Measurements from ENCODE around the gene DTX1. TPM values are rescaled to one million over a fixed set of nuclear protein-coding genes. Genes with fewer than 3 reads are reported as not detected.

DTX1 gene
- total RNA-seq, 4 donors from 2014 or later, result 3.1 to 33.8 (median 5.3) TPM

DNA sequence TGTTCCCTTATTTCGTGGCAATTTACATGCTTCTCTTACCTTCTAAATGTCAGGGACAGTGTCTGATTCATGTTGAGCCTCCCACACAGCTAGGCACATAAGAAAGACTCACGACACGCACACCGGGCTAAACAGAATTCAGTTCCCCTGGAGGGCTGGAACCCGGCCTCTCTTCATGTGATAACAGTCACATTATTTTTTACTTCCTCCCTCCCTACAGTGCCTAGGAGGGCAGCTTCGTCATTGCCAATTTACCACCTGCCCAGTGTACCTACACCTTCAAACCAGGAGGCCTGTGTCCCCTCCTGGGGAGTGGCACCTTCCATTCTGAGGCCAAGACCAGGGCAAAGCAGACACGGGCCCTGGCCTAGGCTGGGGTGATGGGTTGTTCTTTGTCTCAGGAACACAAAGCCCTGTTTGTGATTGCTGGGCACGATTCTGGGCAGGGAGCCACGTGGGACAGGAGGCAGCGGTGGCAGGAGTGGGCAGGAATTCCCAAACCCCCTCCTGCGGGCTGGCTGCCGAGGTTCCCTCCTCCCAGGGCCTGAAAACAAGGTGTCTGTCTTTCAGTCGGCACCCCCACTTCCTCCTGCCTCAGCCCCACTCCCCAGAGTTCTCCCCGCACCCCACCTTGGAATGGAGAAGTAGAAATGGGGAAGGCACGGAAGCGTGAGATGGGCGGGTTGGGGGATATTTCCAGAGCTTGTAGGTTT is 85.8 kb downstream of the DTX1 start:
- Histone ChIP-seq H3K4me3 (no peak overlapping the region), H3K36me3 (no peaks in the 10 kb centered on the region), H3K4me1 (no peaks in the 10 kb centered on the region), H3K27me3 (no peaks in the 10 kb centered on the region), H3K27ac (peak overlapping the region in 2 of 4 donors; percentile 1 to 41), H3K9me3 (no peaks in the 10 kb centered on the region)
- TF ChIP-seq, protein P1, sequence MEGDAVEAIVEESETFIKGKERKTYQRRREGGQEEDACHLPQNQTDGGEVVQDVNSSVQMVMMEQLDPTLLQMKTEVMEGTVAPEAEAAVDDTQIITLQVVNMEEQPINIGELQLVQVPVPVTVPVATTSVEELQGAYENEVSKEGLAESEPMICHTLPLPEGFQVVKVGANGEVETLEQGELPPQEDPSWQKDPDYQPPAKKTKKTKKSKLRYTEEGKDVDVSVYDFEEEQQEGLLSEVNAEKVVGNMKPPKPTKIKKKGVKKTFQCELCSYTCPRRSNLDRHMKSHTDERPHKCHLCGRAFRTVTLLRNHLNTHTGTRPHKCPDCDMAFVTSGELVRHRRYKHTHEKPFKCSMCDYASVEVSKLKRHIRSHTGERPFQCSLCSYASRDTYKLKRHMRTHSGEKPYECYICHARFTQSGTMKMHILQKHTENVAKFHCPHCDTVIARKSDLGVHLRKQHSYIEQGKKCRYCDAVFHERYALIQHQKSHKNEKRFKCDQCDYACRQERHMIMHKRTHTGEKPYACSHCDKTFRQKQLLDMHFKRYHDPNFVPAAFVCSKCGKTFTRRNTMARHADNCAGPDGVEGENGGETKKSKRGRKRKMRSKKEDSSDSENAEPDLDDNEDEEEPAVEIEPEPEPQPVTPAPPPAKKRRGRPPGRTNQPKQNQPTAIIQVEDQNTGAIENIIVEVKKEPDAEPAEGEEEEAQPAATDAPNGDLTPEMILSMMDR (IDR thresholded peaks at IDR 0.05), result no peak
- DNase-seq, result peak in 2 of 3 donors; percentile 27 to 56

DNA sequence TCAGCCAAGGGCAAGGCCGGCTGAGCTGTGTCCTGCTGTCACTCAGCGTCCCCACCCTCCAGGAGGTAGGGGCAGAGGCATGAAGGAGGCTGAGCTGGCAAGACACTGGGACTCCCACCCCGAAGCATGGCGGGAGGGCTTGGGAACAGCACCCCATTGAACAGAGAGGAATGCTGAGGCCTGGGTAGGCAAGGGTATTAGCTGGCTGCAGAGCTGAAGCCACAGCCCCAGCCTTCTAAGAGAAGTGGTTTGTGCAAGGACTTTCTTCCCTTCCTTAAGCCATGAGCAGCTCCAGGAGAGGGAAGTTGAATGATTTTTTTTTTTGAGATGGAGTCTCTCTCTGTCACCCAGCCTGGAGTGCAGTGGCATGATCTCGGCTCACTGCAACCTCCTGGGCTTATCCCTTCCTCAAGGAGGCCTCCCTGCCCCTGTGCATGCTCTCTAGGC is 86.4 kb downstream of the DTX1 start:
- Histone ChIP-seq H3K9me3 (no peaks in the 10 kb centered on the region), H3K27ac (peak overlapping the region in 1 of 4 donors; percentile 41), H3K4me3 (no peak overlapping the region), H3K36me3 (no peaks in the 10 kb centered on the region), H3K27me3 (no peaks in the 10 kb centered on the region), H3K4me1 (no peaks in the 10 kb centered on the region)
- TF ChIP-seq POLR2A (IDR thresholded peaks at IDR 0.05), result no peak
- TF ChIP-seq, protein P1 (IDR thresholded peaks at IDR 0.05), result no peak
- no peak for DNase-seq

DNA sequence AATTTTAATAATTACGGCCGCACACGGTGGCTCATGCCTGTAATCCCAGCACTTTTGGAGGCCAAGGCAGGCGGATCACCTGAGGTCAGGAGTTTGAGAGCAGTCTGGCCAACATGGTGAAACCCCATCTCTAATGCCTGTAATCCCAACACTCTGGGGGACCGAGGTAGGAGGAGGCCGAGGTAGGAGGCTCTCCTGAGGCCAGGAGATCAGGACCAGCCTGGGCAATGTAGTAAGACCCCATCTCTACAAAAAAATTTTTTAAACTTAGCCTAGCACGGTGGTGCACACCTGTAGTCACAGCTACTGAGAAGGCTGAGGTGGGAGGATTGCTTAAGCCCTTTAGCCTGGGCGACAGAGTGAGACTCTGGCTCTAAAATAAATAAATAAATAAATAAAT is 87.4 kb downstream of the DTX1 start:
- TF ChIP-seq, protein P1 (IDR thresholded peaks at IDR 0.05), result no peak
- TF ChIP-seq POLR2A (IDR thresholded peaks at IDR 0.05), result no peak
- Histone ChIP-seq H3K4me1 (no peaks in the 10 kb centered on the region), H3K27ac (no peak overlapping the region), H3K27me3 (no peaks in the 10 kb centered on the region), H3K36me3 (no peaks in the 10 kb centered on the region), H3K4me3 (no peak overlapping the region), H3K9me3 (no peaks in the 10 kb centered on the region)
- DNase-seq, result no peak

DNA sequence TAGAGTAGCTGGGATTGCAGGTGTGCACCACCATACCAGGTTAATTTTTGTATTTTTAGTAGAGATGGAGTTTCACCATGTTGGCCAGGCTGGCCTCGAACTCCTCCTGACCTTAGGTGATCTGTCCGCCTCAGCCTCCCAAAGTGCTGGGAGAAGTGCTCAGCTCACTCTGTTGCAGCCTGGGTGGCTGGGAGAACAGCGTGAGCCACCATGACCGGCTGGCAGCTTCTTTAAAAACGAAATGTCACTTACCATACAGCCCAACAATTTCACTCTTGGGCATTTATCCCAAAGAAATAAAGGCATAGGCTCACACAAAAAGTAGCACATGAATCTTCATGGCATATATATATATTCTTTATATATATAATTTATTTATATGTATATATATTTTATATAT is 88.3 kb downstream of the DTX1 start:
- Histone ChIP-seq H3K27ac (no peak overlapping the region), H3K27me3 (no peaks in the 10 kb centered on the region), H3K36me3 (no peaks in the 10 kb centered on the region), H3K4me1 (no peaks in the 10 kb centered on the region), H3K9me3 (no peaks in the 10 kb centered on the region), H3K4me3 (no peak overlapping the region)
- DNase-seq, result no peak
- TF ChIP-seq, protein P1 (IDR thresholded peaks at IDR 0.05), result no peak
- no peak for TF ChIP-seq POLR2A (IDR thresholded peaks at IDR 0.05)

DNA sequence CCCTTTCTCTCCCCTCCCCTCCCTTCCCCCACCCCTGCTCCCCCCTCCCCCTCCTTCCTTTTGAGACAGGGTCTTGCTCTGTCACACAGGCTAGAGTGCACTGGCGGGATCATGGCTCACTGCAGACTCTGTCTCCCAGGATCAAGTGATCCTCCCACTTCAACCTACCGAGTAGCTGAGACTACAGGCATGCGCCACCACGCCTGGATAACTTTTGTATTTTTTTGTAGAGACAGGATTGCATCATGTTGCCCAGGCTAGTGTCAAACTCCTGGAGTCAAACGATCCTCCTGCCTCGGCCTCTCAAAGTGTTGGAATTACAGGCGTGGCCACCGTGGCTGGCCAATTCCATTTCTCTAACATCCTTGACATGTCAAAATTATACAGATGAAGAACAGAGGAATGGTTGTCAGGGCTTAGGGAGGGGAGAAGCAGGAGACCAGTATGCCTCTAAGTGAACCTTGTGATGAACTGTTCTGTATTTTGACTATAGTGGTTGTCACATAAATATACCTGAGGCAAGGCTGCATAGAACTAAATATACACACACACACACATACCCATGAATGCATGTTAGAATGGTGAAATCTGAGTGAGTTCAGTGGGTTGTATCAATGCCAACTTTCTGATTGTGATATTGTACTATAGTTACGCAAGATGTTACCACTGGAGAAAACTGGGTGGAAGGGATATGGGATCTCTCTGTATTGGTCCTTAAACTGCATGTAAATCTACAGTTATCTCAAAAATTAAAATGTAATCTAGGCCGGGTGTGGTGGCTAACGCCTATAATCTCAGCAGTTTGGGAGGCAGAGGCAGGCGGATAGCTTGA is 89.4 kb downstream of the DTX1 start:
- no peak overlapping the region for H3K27ac ChIP-seq

More for the DNA sequence above, 89.4 kb downstream of the DTX1 start:
- no peaks in the 10 kb centered on the region for H3K27me3 ChIP-seq
- H3K4me1 ChIP-seq, result no peaks in the 10 kb centered on the region
- H3K36me3 ChIP-seq, result no peaks in the 10 kb centered on the region
- DNase-seq, result no peak
- H3K4me3 ChIP-seq, result no peak overlapping the region
- TF ChIP-seq, protein P1 (IDR thresholded peaks at IDR 0.05), result no peak
- TF ChIP-seq POLR2A (IDR thresholded peaks at IDR 0.05), result no peak
- H3K9me3 ChIP-seq, result no peaks in the 10 kb centered on the region
